Caco-2 (cell line): ENCODE measurements around the gene TNFRSF8. TPM values are rescaled to one million over a fixed set of nuclear protein-coding genes. Genes with fewer than 3 reads are reported as not detected.

Source experiments
- BruUV-seq: library from RNA; stranded (reverse); fragments of 400-500 nt; replicated peaks from 2 replicates; lab custom pipeline; 2021; lab: Mats Ljungman, UMichigan
- CTCF ChIA-PET: fragments of 300-600 bp; sonication (Branson Sonifier 250); formaldehyde crosslinking; loops from one replicate; lab custom pipeline; 2022; ENCODE audit warnings: antibody characterized with exemption; lab: Charles Lee
- POLR2A ChIA-PET: fragments of 300-600 bp; sonication (Branson Sonifier 250); formaldehyde crosslinking; loops from one replicate; lab custom pipeline; 2022; ENCODE audit warnings: antibody characterized with exemption; lab: Charles Lee
- DNase-seq, 2 experiments: peaks; one replicate each; pipeline versions ENCODE4 v3.0.0 to v3.0.0-alpha.2; 2020 to 2022
- H3K27me3 ChIP-seq: replicated peaks from 2 replicates; pipeline ENCODE4 v1.6.0; 2011; ENCODE audit warnings: low read length; ENCODE audit not compliant: control insufficient read depth, insufficient read depth
- H3K36me3 ChIP-seq: 2 replicates; pipeline ENCODE4 v1.5.1; 2011; ENCODE audit warnings: low read length; ENCODE audit not compliant: control insufficient read depth, insufficient read depth
- H3K4me1 ChIP-seq: fragments of 250-450 bp; sonication (Bioruptor Pico); 2 replicates; pipeline ENCODE4 v1.5.1; 2020; ENCODE audit warnings: mild to moderate bottlenecking
- H3K4me3 ChIP-seq: 2 replicates; pipeline ENCODE4 v1.5.1; 2011; ENCODE audit warnings: low read depth, mild to moderate bottlenecking, control low read depth, low read length
- H3K9me3 ChIP-seq: fragments of 250-450 bp; sonication (Bioruptor Pico); 2 replicates; pipeline ENCODE4 v1.5.1; 2020; ENCODE audit warnings: mild to moderate bottlenecking, moderate library complexity
- H3K27ac Mint-ChIP-seq: one replicate; pipeline ENCODE4 v1.8.0; 2022; ENCODE audit warnings: mixed read lengths; ENCODE audit not compliant: unreplicated experiment
- H3K27me3 Mint-ChIP-seq: one replicate; pipeline ENCODE4 v1.8.0; 2022; ENCODE audit warnings: mixed read lengths; ENCODE audit not compliant: insufficient read depth, unreplicated experiment
- H3K36me3 Mint-ChIP-seq: one replicate; pipeline ENCODE4 v1.8.0; 2022; ENCODE audit warnings: mild to moderate bottlenecking, mixed read lengths; ENCODE audit not compliant: insufficient read depth, unreplicated experiment
- H3K4me1 Mint-ChIP-seq: one replicate; pipeline ENCODE4 v1.8.0; 2022; ENCODE audit warnings: low read depth, mixed read lengths; ENCODE audit not compliant: unreplicated experiment
- H3K4me3 Mint-ChIP-seq: one replicate; pipeline ENCODE4 v1.8.0; 2022; ENCODE audit warnings: mild to moderate bottlenecking, moderate library complexity, mixed read lengths; ENCODE audit not compliant: unreplicated experiment
- H3K9me3 Mint-ChIP-seq: one replicate; pipeline ENCODE4 v1.8.0; 2022; ENCODE audit warnings: mixed read lengths; ENCODE audit not compliant: unreplicated experiment
- CTCF ChIP-seq, 2 experiments: fragments of 200-600 bp in 1 of 2; IDR thresholded peaks; 1 replicate in 1 of 2; 2 replicates in 1 of 2; pipeline versions ENCODE4 v1.5.1 to v1.8.0; 2011 to 2022; ENCODE audit warnings: antibody characterized with exemption in 1 of 2, control low read depth in 1 of 2, inconsistent platforms in 1 of 2, low read depth in 1 of 2, low read length in 1 of 2, mild to moderate bottlenecking in 1 of 2, moderate library complexity in 1 of 2; ENCODE audit not compliant: insufficient read depth in 1 of 2, severe bottlenecking in 1 of 2, unreplicated experiment in 1 of 2
- intact Hi-C: fragments of 100-400 bp; cut with micrococcal nuclease; formaldehyde crosslinking; loops from one replicate; pipeline ENCODE4 v1.10.0; 2022; ENCODE audit not compliant: unreplicated experiment
- total RNA-seq: library from RNA; stranded (reverse); gene quantifications from 2 replicates; pipeline ENCODE4 v1.2.3, GENCODE V29; 2022

The TNFRSF8 gene
- total RNA-seq, 1 experiment from 2014 or later, result not detected

GRCh38 chr1:12075195-12076114, 12.4 kb downstream of the TNFRSF8 start:
- ChIA-PET CTCF (no interaction called here), POLR2A (interaction anchor here (0.6 kb wide), 1 partner anchor 57 kb away, joined by 6 read pairs; no protein-coding TSS in a partner anchor)
- no peaks in the 10 kb centered on the region for H3K36me3 ChIP-seq
- H3K27ac Mint-ChIP-seq, result peak overlapping the region; percentile 15
- intact Hi-C loops, result no loop called here
- H3K27me3 ChIP-seq, result no peaks in the 10 kb centered on the region
- no peak overlapping the region for H3K4me3 ChIP-seq
- H3K36me3 Mint-ChIP-seq, result no peaks in the 10 kb centered on the region
- BruUV-seq, result no TSS peak
- peaks cover 8% of the 10 kb centered on the region for H3K4me1 Mint-ChIP-seq
- no peak for TF ChIP-seq CTCF (IDR thresholded peaks at IDR 0.05; ENCODE audit: insufficient read depth in 1 of 2, low read depth in 1 of 2, low read length in 1 of 2, severe bottlenecking in 1 of 2, unreplicated experiment in 1 of 2)
- no peak for DNase-seq
- H3K9me3 ChIP-seq, result no peaks in the 10 kb centered on the region
- H3K9me3 Mint-ChIP-seq, result no peaks in the 10 kb centered on the region
- H3K4me1 ChIP-seq, result no peaks in the 10 kb centered on the region
- no peak overlapping the region for H3K4me3 Mint-ChIP-seq
- H3K27me3 Mint-ChIP-seq, result no peaks in the 10 kb centered on the region

- H3K27ac Mint-ChIP-seq, result no peak overlapping the region
- intact Hi-C loops, result no loop called here
- no peak for TF ChIP-seq CTCF (IDR thresholded peaks at IDR 0.05; ENCODE audit: insufficient read depth in 1 of 2, low read depth in 1 of 2, low read length in 1 of 2, severe bottlenecking in 1 of 2, unreplicated experiment in 1 of 2)
- H3K27me3 Mint-ChIP-seq, result no peaks in the 10 kb centered on the region
- no peaks in the 10 kb centered on the region for H3K36me3 Mint-ChIP-seq
- no peak overlapping the region for H3K4me3 ChIP-seq
- no peaks in the 10 kb centered on the region for H3K4me1 ChIP-seq
- peaks cover 8% of the 10 kb centered on the region for H3K4me1 Mint-ChIP-seq
- no TSS peak for BruUV-seq
- H3K36me3 ChIP-seq, result no peaks in the 10 kb centered on the region
- no peaks in the 10 kb centered on the region for H3K27me3 ChIP-seq
- POLR2A ChIA-PET, result no interaction called here
- no peak overlapping the region for H3K4me3 Mint-ChIP-seq
- H3K9me3 Mint-ChIP-seq, result no peaks in the 10 kb centered on the region
- no peaks in the 10 kb centered on the region for H3K9me3 ChIP-seq
- CTCF ChIA-PET, result no interaction called here
- no peak for DNase-seq
Observed at GRCh38 chr1:12076425-12077005, 13.4 kb downstream of the TNFRSF8 start.

- intact Hi-C loops, result no loop called here
- DNase-seq, result no peak
- H3K9me3 Mint-ChIP-seq, result no peaks in the 10 kb centered on the region
- H3K9me3 ChIP-seq, result no peaks in the 10 kb centered on the region
- H3K27ac Mint-ChIP-seq, result no peak overlapping the region
- no TSS peak for BruUV-seq
- no peaks in the 10 kb centered on the region for H3K27me3 Mint-ChIP-seq
- ChIA-PET POLR2A (no interaction called here), CTCF (interaction anchor here (0.6 to 1.5 kb wide), 2 partner anchors 28 to 59 kb away, joined by 3 to 7 read pairs; partner anchors contain the start of gene MIIP)
- no peaks in the 10 kb centered on the region for H3K4me1 ChIP-seq
- H3K4me3 Mint-ChIP-seq, result no peak overlapping the region
- no peak overlapping the region for H3K4me3 ChIP-seq
- no peak for TF ChIP-seq CTCF (IDR thresholded peaks at IDR 0.05; ENCODE audit: insufficient read depth in 1 of 2, low read depth in 1 of 2, low read length in 1 of 2, severe bottlenecking in 1 of 2, unreplicated experiment in 1 of 2)
- no peaks in the 10 kb centered on the region for H3K36me3 Mint-ChIP-seq
- H3K27me3 ChIP-seq, result no peaks in the 10 kb centered on the region
- H3K4me1 Mint-ChIP-seq, result peaks cover 8% of the 10 kb centered on the region
- no peaks in the 10 kb centered on the region for H3K36me3 ChIP-seq
Observed at GRCh38 chr1:12078575-12078937, 15.5 kb downstream of the TNFRSF8 start.
